HG02642 (cell line): ENCODE data around the gene RASSF1.
"Not testable (repeated sequence)": the region's sequence is repeated elsewhere in the genome, so short reads cannot be mapped to it uniquely, and the experiment has no call there.

ENCODE experiments used
- ATAC-seq: cut with Tn5 transposase; IDR thresholded peaks from one replicate; pipeline ENCODE4 v1.9.1; 2021; ENCODE audit warnings: mild to moderate bottlenecking; ENCODE audit not compliant: unreplicated experiment, poor library complexity

The RASSF1 gene

GRCh38 chr3:50292159-50293078 is 48.2 kb downstream of the RASSF1 start, which contains the start of gene IFRD2:
Gene IFRD2, minus strand, starts transcription at chr3:50292429. Its CDS starts 155 bp downstream, at chr3:50292274.
- peak; percentile 93 for ATAC-seq

GRCh38 chr3:50290161-50290641 is 50.4 kb downstream of the RASSF1 start:
- no peak for ATAC-seq

- ATAC-seq: no peak
Observed at GRCh38 chr3:50289130-50289529, 51.5 kb downstream of the RASSF1 start.

GRCh38 chr3:50288387-50289007 is 52.1 kb downstream of the RASSF1 start:
- ATAC-seq: no peak

- no peak for ATAC-seq
Observed at GRCh38 chr3:50287262-50287661, 53.4 kb downstream of the RASSF1 start.

GRCh38 chr3:50286322-50287227 is 54.1 kb downstream of the RASSF1 start:
- ATAC-seq: no peak

GRCh38 chr3:50284121-50284520 is 56.5 kb downstream of the RASSF1 start:
- not testable (repeated sequence) for ATAC-seq
